ENCODE data around the gene BPIFA1.

BPIFA1 gene

DNA sequence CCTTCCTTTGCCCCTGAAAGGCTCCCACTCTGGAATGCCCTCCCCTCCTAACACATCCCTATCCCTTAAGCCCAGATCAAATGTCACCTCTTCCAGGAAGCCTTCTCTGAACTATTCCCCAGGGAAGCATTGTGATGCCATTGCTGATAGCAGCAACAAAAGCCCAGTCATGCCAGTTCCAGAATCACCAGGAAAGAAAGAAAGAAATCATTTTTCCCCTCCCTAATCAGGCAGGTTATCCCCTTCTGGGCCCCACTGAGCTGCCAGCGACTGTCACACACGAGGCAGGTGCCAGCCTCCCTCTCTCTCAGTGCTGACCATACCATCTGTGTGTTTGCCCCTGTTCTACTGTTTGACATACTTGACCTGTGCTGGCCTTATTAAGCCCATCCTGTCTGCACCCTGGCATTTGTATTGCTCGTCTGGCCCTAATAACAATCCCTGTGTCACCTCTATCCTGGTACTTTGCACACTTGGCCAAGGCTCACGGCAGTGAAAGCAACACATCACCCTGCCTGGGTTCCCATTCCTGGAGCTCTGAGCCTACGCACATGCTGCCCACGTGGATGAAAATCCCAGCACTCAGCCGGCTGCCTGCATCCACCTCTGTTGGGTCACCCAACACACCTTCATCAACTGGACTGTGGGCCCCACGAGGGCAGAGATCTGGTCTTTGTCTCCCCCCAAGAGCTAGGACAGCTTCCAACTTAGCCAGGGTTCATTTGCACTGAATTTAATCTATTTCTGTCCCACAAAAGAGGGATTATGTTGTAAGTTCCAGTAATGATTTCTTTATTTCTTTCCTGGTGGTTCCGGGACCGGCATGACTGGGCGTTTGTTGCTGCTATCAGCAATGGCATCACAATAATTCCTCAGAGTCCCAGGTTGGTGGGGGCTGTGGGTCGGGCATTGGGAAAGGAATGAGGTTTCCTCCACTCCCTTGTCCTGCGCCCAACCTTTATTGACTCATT is 42.0 kb downstream of the BPIFA1 start:
- DNase-seq (ENCODE audit: low read depth, low spot score) = no peak

DNA sequence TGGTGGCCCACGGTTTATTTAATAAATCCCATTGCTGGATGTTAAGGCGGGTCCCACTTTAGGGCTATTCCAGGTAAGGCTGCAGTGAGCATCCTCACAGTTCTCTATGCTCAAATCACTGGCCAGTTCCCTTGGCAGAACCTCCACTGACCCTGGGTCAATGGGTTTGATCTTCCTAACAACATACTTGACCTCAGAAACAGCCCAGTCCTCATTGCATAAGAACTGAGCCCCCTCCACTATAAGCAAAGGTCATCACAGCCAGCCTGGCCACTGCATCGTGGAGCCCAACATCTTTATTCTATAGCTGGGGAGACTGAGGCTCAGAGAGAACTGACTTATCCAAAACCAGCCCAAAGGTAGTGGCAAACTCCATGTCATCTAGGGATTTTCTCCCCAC is 42.9 kb downstream of the BPIFA1 start:
- DNase-seq (ENCODE audit: low read depth, low spot score) = no peak

DNA sequence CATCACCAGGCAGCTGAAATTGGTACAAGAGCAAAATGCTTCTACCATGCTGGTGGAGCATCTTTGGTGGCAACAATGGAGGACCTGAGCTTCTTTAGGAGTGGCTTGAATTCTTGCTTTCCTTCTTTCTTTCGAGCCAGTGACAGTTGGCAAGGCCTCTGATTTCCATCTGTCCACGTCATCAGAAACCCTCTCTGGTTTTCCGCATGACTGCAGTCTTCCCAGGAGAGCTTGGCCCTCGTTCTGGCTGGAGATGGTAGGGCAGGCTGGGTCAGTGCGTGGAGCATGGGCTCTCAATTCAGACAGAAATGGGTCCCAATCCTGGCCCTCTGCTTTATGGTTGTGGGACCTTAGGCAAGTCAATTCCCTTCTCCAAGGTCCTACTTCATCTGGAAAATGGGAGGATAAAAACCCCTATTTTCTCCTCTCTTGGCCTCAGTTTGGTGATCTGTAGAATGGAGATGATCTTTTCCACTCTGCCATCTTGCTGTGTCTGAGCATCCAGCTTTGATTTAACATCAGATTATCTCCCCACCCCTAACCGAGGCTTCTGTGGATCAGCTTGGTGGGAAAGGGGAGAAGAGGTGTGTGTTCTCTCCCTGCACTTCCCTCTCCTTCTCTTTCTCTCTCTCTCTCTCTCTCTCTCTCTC is 43.6 kb downstream of the BPIFA1 start:
- no peak for DNase-seq (ENCODE audit: low read depth, low spot score)

DNA sequence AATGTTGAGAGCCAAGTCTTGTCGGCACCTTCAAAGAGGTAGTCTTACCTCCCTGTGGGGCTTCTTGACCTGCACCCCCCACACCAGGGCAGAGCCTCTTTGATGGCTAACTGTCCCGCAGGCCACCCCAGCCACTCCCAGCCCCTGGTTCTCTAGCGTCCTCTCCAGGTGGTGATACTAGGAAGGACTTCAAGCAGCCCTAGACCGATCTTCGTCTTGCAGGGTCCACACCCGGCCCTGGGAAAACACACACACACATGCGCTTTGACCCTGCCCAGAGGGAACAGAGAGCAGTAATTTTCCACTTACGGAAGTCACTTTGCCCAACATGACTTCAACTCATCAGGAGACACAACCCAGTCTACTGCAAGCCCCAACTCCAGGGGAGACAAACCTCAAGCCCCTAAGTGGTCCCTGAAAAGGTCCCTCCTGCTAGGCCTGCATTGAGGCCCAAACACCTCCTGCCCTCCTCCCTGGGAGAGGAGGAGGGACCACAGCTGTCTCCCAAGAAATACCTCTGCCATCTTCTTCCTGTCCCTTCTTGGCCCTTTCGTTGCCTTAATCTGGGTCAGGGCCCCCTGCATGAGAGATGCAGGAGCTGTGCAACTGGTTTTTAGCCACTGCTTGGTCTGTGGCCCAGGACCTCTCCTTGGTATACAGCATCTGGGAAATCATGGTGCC is 44.3 kb downstream of the BPIFA1 start:
- no peak for DNase-seq (ENCODE audit: low read depth, low spot score)

DNA sequence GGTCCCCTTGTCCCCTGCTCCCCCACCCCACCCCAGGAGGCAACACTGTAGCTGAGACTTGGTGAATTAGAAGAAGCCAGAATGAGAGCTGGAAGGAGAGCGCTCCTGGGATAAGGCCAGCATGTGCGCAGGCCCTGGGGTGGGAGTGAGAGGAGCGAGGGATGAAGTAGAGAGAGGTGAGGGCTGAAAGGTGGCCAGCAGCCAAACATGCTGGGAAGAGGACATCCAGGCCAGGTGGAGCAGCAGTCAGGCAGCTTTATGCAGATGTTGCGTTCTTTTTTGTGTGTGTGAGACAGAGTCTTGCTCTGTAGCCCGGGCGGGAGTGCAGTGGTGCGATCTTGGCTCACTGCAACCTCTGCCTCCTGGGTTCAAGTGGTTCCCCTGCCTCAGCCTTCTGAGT is 45.0 kb downstream of the BPIFA1 start:
- no peak for DNase-seq (ENCODE audit: low read depth, low spot score)

DNA sequence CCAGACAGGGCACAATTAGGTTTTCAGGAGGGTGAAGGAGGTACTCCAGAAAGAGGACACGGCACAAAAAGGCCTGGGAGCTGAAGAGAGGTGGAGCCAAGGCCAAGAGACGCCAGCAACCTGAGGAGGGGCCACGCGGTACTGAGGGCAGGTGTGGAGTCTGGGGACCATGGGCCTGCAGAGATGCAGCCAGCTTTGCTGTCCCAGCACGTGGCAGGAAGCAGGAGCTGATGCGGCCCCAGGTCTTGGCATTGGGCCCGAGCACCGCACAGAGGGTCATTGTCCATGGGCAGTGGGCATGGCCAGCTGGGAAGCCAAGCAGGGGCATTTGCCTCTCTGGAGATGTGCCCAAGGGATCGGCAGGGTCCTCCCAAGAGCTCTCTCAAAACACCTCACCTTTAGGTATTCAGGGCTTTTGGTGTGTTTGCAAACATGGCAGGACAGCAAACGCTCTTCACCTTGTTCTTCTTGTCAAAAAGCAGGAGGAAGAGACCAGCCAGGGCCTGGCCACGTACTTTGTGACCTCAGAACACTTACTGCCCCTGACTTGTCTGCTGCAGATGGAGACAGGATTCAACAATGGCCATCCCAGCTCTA is 45.9 kb downstream of the BPIFA1 start:
- no peak for DNase-seq (ENCODE audit: low read depth, low spot score)

DNA sequence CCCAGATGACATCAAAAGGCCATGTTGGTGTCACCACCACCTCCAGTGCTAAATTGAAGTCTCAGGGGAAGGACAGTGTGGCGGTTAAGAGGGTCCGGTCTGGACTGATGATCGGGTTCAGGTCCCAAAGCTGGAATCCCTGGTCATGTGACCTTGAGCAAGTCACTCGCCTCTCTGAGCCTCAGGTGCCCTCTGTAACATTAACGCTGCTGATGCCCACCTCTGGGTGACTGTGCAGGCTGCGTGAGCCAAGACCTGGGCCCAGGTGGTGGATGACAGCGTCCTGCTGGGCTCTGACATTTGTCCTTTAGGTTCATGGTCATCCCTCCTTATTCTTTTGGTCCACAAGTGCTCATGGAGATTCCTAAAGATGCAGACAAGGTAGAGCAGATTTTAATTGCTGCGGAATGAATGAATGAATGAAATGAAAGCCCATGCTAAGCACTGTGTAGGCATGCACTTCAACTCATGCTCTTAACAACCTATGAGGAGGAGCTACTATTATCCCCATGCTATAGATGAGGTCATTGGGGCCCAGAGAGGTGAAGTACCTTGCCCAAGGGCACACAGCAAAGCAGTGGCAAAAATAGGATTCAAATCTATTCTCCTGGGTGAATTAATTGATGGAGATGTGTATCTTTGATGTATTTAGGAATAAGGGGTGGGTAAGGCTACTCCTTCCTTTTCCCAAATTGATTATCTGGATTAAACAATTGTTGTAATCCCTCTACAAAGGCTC is 46.6 kb downstream of the BPIFA1 start:
- DNase-seq (ENCODE audit: low read depth, low spot score) = no peak

DNA sequence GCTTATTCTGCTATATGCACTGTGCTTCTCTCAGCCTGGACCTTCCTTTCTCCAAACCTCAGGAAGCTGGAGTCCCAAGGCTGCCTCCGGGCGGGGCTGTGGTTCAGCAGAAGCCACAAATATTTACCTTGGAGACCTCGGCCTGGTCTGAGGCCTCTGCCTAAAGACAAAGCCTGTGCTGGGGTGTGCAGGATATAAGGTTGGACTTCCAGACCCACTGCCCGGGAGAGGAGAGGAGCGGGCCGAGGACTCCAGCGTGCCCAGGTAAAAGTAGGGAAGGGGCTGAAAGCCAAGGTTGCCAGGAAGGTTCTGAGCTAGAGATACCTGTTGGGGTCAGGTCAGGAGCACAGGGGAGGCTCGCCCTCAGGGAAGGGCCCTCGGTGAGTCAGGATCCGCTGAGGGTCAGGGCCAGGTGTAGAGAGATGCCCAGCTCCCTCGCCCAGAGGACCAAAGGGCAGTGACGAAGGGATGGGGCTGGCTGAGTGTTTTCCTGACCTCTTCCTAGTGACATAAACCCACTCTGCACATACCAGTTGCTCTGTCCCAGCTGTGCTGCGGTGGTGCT is 47.3 kb downstream of the BPIFA1 start, which contains the start of gene BPIFB1:
BPIFB1 (plus strand) TSS at position 224 of the 565 bp plus-strand sequence. CDS start 2,860 bp downstream, outside the sequence.
- DNase-seq (ENCODE audit: low read depth, low spot score) = no peak

DNA sequence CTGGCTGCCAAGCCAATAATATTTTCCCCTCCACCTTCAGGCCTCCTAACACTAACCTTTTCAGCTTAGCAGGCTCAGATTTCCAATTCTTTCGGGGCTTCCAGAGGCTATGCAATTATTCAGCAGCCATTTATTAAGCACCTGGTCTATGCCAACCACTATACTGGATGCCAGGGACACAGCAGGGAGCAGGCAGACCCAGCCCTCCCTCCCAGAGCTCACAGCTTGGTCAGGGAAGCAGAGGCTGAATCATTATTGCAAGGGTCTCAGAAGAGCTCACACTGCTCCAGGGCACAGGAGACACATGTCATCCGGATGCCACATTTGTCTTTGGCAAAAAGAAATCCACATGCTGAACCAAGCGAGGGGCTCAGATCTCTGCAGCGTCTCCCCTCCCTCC is 48.5 kb downstream of the BPIFA1 start:
- no peak for DNase-seq (ENCODE audit: low read depth, low spot score)

DNA sequence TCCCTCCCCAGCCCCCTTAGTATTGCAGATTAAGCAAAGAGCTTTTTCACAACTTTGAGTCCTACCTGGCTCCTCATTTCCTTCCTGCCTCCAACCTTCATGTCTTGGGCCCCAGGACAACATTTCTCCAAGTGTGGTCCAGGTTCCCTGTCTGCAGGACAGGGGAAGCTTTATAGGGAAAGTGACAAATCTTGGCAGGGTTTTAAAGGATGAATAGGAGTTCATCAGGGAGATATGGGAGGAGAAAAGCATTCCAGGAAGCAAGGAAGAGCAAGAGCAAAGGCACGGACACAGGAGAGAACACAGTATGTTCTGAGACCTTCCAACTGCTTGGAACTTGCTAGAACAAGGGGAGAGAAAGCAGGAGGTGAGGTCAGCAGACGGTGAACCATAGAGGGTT is 49.1 kb downstream of the BPIFA1 start:
- no peak for DNase-seq (ENCODE audit: low read depth, low spot score)

DNA sequence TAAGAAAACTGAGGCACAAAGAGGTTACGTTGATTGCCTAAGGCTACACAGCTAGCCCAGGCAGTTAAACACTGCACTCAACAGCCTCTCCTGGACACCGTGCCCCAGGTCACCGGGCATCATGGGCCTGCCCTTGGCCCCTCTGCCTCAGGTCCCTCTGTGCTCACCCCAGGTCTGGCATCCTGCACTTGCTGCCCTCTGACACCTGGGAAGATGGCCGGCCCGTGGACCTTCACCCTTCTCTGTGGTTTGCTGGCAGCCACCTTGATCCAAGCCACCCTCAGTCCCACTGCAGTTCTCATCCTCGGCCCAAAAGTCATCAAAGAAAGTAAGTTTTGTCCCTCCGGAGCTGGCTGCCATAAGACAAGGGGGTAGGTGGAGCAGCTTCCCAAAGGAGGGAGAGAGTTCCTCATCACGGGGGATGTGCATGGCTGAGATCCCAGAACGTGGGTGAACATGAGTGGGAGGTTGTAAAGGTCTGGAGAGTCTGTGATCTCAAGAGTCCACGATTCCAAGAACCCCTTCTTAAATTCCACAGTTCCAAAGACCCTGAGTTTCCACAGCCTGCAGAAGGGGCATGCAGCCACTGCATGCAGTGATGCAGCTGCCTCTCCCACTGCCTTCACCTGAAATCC is 50.2 kb downstream of the BPIFA1 start:
- no peak for DNase-seq (ENCODE audit: low read depth, low spot score)

DNA sequence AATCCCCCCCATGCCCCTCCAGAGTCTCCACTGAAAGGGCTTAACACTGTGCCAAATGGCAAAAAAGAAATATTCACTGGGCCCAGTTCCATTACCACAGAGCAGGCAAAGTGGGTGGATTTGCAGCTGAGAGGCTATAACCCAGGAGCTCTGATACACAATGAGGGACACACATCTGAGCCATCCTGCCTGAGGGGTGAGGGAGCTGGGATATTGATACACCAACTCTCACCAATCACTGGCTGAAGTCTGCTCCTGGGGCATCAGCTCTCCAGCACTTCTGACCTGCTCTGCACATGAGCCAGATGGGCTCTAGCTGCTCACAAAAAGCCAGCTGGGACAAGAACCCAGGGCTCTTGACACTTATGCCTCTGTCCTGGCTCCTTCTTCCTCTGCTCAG is 52.1 kb downstream of the BPIFA1 start:
- DNase-seq (ENCODE audit: low read depth, low spot score) = no peak

DNA sequence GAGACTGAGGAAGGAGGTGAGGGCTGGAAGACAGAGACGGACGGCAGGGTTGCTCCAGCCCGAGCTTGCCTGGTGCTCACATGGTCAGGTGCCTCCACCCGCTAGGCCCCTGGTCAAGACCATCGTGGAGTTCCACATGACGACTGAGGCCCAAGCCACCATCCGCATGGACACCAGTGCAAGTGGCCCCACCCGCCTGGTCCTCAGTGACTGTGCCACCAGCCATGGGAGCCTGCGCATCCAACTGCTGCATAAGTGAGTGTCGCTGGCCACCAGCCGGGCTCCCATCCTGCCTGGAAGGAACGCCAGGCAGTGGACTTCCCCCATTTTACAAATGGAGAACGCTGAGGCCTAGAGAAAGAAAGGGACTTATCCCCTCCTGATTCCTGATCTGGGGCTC is 55.1 kb downstream of the BPIFA1 start:
- DNase-seq (ENCODE audit: low read depth, low spot score) = no peak

DNA sequence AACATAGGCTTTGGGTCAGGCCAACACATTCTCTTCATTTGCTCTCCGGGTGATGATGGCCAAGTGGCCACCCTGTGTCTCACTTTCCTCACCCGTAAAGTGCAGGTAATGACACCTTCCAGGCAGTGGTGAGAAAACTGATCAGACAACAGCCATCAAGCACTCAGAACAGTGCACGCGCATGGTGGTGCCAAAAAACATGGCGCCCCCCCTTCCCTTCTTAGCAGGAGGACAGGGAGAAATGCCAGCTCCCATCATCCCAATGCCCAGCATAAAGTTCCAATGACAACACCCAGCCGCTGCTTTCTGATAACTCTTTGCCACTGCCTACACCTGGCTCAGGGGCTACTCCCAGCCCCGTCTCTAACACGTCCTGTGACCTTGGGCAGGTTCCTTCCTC is 55.6 kb downstream of the BPIFA1 start:
- DNase-seq (ENCODE audit: low read depth, low spot score) = no peak

DNA sequence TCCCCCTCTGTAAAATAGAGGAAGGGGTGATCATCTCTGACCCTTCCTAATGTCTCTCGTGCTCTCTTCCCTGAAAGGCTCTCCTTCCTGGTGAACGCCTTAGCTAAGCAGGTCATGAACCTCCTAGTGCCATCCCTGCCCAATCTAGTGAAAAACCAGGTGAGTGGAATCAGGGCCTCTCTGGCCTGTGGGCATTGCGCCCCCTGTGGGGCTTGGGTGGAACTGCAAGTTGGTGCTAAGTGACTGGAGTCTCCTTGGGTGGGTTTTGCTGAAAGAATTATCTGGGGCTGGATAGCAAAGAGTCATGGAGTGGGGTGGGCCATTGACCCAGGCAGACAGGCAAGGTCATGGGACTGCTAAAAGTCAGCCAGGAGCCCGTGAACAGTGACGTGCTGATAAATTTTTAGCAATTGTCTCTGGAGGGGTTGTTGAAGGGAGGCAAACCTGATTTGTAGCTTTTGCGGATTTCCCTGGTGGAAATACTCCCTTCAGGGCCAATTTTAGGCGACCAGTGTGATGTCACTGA is 56.1 kb downstream of the BPIFA1 start:
- no peak for DNase-seq (ENCODE audit: low read depth, low spot score)
